SK-N-SH (cell line): Measurements from ENCODE around the gene FAM118A. TPM values are rescaled to one million over a fixed set of nuclear protein-coding genes. Genes with fewer than 3 reads are reported as not detected.

ENCODE experiments used
- CTCF ChIA-PET: fragments of 300-600, 350-600 bp; formaldehyde crosslinking; extraction: SDS; loops from one replicate; lab custom pipeline; 2021; lab: Yijun Ruan, JAX
- POLR2A ChIA-PET: fragments of 350-600 bp; sonication (Branson Sonifier 250); formaldehyde crosslinking; extraction: SDS; loops from one replicate; lab custom pipeline; 2020; ENCODE audit warnings: antibody characterized with exemption, inconsistent platforms; lab: Yijun Ruan, JAX
- DNase-seq: peaks from one replicate; pipeline ENCODE4 v3.0.0; 2012
- H2AFZ ChIP-seq: fragments of 200-600 bp; sonication (generic); 2 replicates; pipeline ENCODE4 v1.8.1; 2016; ENCODE audit warnings: antibody characterized with exemption, mild to moderate bottlenecking, low read depth
- H3F3A ChIP-seq: fragments of 200-600 bp; sonication (generic); replicated peaks from 2 replicates; pipeline ENCODE3; 2016; ENCODE audit warnings: antibody characterized with exemption, mild to moderate bottlenecking; ENCODE audit not compliant: insufficient read depth
- H3K27ac ChIP-seq, 2 experiments: fragments of 200-500 bp in 1 of 2; fragments of 200-600 bp in 1 of 2; sonication (Bioruptor generic) in 1 of 2; sonication (generic), shearing (Covaris generic) in 1 of 2; 2 replicates each; pipeline versions ENCODE4 v1.5.1 to v1.6.1; 2014 to 2016; ENCODE audit warnings: low read depth in 2 of 2, inconsistent platforms in 1 of 2, low read length in 1 of 2, mild to moderate bottlenecking in 1 of 2, mixed read lengths in 1 of 2
- H3K27me3 ChIP-seq: fragments of 200-600 bp; sonication (generic), shearing (Covaris generic); 2 replicates; pipeline ENCODE4 v1.6.1; 2016; ENCODE audit warnings: mixed run types; ENCODE audit not compliant: insufficient read depth
- H3K36me3 ChIP-seq, 2 experiments: fragments of 200-500 bp in 1 of 2; fragments of 200-600 bp in 1 of 2; sonication (Bioruptor generic) in 1 of 2; sonication (generic) in 1 of 2; replicated peaks in 1 of 2; 2 replicates each; pipeline versions ENCODE3 to v1.5.1; 2014 to 2016; ENCODE audit warnings: low read length in 1 of 2, mild to moderate bottlenecking in 1 of 2; ENCODE audit not compliant: insufficient read depth in 2 of 2, control insufficient read depth in 1 of 2
- H3K4me1 ChIP-seq, 2 experiments: fragments of 200-500 bp in 1 of 2; fragments of 200-600 bp in 1 of 2; sonication (Bioruptor generic) in 1 of 2; sonication (generic), shearing (Covaris generic) in 1 of 2; 2 replicates each; pipeline versions ENCODE4 v1.5.1 to v1.6.1; 2014 to 2016; ENCODE audit warnings: low read depth in 1 of 2, low read length in 1 of 2, mixed run types in 1 of 2; ENCODE audit not compliant: insufficient read depth in 2 of 2, control insufficient read depth in 1 of 2
- H3K4me2 ChIP-seq: fragments of 200-600 bp; sonication (generic), shearing (Covaris generic); 2 replicates; pipeline ENCODE4 v1.6.1; 2017; ENCODE audit warnings: mixed run types
- H3K4me3 ChIP-seq, 2 experiments: fragments of 200-500 bp in 1 of 2; fragments of 200-600 bp in 1 of 2; sonication (Bioruptor generic) in 1 of 2; sonication (generic), shearing (Covaris generic) in 1 of 2; 2 replicates each; pipeline versions ENCODE4 v1.5.1 to v1.8.1; 2014 to 2016; ENCODE audit warnings: low read depth in 2 of 2, inconsistent platforms in 1 of 2, low read length in 1 of 2, mild to moderate bottlenecking in 1 of 2, mixed read lengths in 1 of 2, moderate library complexity in 1 of 2
- H3K79me2 ChIP-seq: fragments of 200-600 bp; sonication (generic); 2 replicates; pipeline ENCODE4 v1.8.1; 2017; ENCODE audit warnings: mild to moderate bottlenecking; ENCODE audit not compliant: insufficient read depth
- H3K9ac ChIP-seq: fragments of 200-600 bp; sonication (generic); 2 replicates; pipeline ENCODE4 v1.6.1; 2017; ENCODE audit warnings: mixed run types
- H3K9me2 ChIP-seq: fragments of 200-600 bp; sonication (generic); 2 replicates; pipeline ENCODE4 v1.6.1; 2017; ENCODE audit warnings: mixed run types
- H3K9me3 ChIP-seq: fragments of 200-600 bp; sonication (generic); 2 replicates; pipeline ENCODE4 v1.6.1; 2017; ENCODE audit warnings: mixed run types, mild to moderate bottlenecking, moderate library complexity
- H4K20me1 ChIP-seq: fragments of 200-600 bp; sonication (generic); 2 replicates; pipeline ENCODE4 v1.6.1; 2017; ENCODE audit warnings: mild to moderate bottlenecking, mixed run types; ENCODE audit not compliant: insufficient read depth
- EZH2phosphoT487 ChIP-seq: fragments of 200-600 bp; sonication (generic); IDR thresholded peaks from 2 replicates; pipeline ENCODE4 v1.6.1; 2017; ENCODE audit warnings: low read depth, mixed run types, mild to moderate bottlenecking, antibody characterized with exemption, moderate library complexity, borderline replicate concordance
- GATA2 ChIP-seq: sonication (generic); formaldehyde crosslinking; IDR thresholded peaks from 2 replicates; pipeline ENCODE4 v1.5.0; 2020; ENCODE audit warnings: mild to moderate bottlenecking, missing genetic modification reagents
- IRF3 ChIP-seq: fragments of 150-350 bp; IDR thresholded peaks from 2 replicates; pipeline ENCODE4 v1.6.1; 2016; ENCODE audit warnings: mild to moderate bottlenecking, low read depth, low read length
- JUND ChIP-seq: IDR thresholded peaks from 2 replicates; pipeline ENCODE4 v1.4.0; 2012
- RAD21 ChIP-seq: IDR thresholded peaks from 2 replicates; pipeline ENCODE4 v1.6.1; 2012; ENCODE audit warnings: mild to moderate bottlenecking, low read length
- RFX5 ChIP-seq: IDR thresholded peaks from 2 replicates; pipeline ENCODE4 v1.6.1; 2012; ENCODE audit warnings: mild to moderate bottlenecking, improper control_type of control experiment, low read length
- TCF12 ChIP-seq: IDR thresholded peaks from 2 replicates; pipeline ENCODE4 v1.4.0; 2012
- ZBTB33 ChIP-seq: IDR thresholded peaks from 2 replicates; pipeline ENCODE4 v1.4.0; 2012; ENCODE audit warnings: low read depth, borderline replicate concordance
- WGBS: methylation state at CpG from one replicate; pipeline ENCODE4 v1.1.6; 2017; ENCODE audit warnings: low lambda C conversion rate; 5-methylcytosine and 5-hydroxymethylcytosine counted together
- polyA plus RNA-seq, 3 experiments: library from polyadenylated mRNA; depleted of rRNA; stranded (reverse); fragments of >200 nt; gene quantifications; 2 replicates each; pipeline ENCODE4 v1.2.3, GENCODE V29; 2012

FAM118A gene
- polyA plus RNA-seq, 1 of the 3 experiments (the other 2 are of a cell fraction), result 11.3 TPM

- Histone ChIP-seq H3K4me3 (no peak overlapping the region), H3K36me3 (no peaks in the 10 kb centered on the region), H3K9me3 (no peaks in the 10 kb centered on the region), H3K79me2 (no peaks in the 10 kb centered on the region), H2AFZ (no peak overlapping the region), H3F3A (no peaks in the 10 kb centered on the region), H3K4me2 (no peak overlapping the region), H3K9me2 (no peaks in the 10 kb centered on the region), H4K20me1 (no peaks in the 10 kb centered on the region), H3K9ac (no peak overlapping the region), H3K27ac (no peak overlapping the region), H3K27me3 (peaks cover 6% of the 10 kb centered on the region; the same call in 1 of the 2 replicates), H3K4me1 (peaks cover 0 to 3% of the 10 kb centered on the region in 2 experiments; a peak in 1 of 4 replicates)
- no peak for TF ChIP-seq RFX5
- peak; percentile 19; the same call in 1 of the 2 replicates for TF ChIP-seq RAD21
- 64% methylated on average over 11 of the region's 16 CpGs for WGBS
- ChIA-PET POLR2A (interaction anchor here (0.6 kb wide), 1 partner anchor 9 kb away, joined by 5 read pairs; no protein-coding TSS in a partner anchor), CTCF (interaction anchor here (0.9 to 1.2 kb wide), 2 partner anchors 13 to 15 kb away, joined by 3 read pairs; no protein-coding TSS in a partner anchor)
- DNase-seq, result no peak
Measured at GRCh38 chr22:45285263-45286058, 24.3 kb upstream of the FAM118A start.

GRCh38 chr22:45286854-45287551, 22.7 kb upstream of the FAM118A start:
- Histone ChIP-seq H3K36me3 (no peaks in the 10 kb centered on the region), H3K4me3 (no peak overlapping the region), H3K27me3 (peaks cover 6% of the 10 kb centered on the region; the same call in 1 of the 2 replicates)
- no peak for TF ChIP-seq TCF12
- TF ChIP-seq JUND, result no peak
- no peak for TF ChIP-seq IRF3
- TF ChIP-seq ZBTB33, result no peak
- no peak for TF ChIP-seq GATA2 (CRISPR knock-in tag)
- no peak for TF ChIP-seq EZH2phosphoT487
- TF ChIP-seq, all 33 proteins: peak for 0
- ChIA-PET POLR2A (no interaction called here), CTCF (no interaction called here)
- no peaks in the 10 kb centered on the region for H3K79me2 ChIP-seq
- WGBS, result 91% methylated on average over 11 of the region's 12 CpGs
- no peak overlapping the region for H3K9ac ChIP-seq
- no peak overlapping the region for H2AFZ ChIP-seq
- H3K9me2 ChIP-seq, result no peaks in the 10 kb centered on the region
- no peak overlapping the region for H3K27ac ChIP-seq
- no peak overlapping the region for H3K4me2 ChIP-seq
- peaks cover 0 to 3% of the 10 kb centered on the region in 2 experiments; a peak in 1 of 4 replicates for H3K4me1 ChIP-seq
- no peaks in the 10 kb centered on the region for H3F3A ChIP-seq
- no peaks in the 10 kb centered on the region for H4K20me1 ChIP-seq
- no peak for DNase-seq
- H3K9me3 ChIP-seq, result no peaks in the 10 kb centered on the region
